Measurements from ENCODE around the gene TMPRSS3. TPM values are rescaled to one million over a fixed set of nuclear protein-coding genes. Genes with fewer than 3 reads are reported as not detected.
A peak's percentile ranks its signal among the peaks of the same experiment; 100 is the strongest.

The TMPRSS3 gene
- total and polyA plus RNA-seq, 8 donors, result 3.1 to 11.6 (median 7.9) TPM

DNA sequence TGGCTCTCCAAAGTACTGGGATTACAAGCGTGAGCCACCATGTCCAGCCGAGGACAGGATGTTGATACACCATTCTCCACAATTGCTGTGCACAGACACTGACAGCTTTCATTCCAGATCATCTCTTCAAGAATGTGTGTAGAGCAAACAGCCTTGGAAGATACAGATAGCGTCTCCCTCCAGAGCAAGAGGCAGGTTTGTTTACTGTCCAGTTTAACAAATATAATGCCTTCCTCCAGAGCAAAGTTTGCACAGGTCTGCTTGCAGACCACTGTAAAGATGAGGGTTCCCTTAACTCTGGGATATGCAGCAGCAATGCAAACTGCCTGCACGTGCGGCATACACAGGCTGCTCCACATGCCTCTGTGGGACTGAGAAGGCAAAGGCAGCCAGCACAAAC, 4.6 kb downstream of the TMPRSS3 start:
- Histone ChIP-seq H3K4me1 (no peaks in the 10 kb centered on the region), H3K27me3 (no peaks in the 10 kb centered on the region), H3K4me3 (no peak overlapping the region), H3K9me3 (no peaks in the 10 kb centered on the region), H3K36me3 (no peaks in the 10 kb centered on the region), H3K27ac (no peak overlapping the region)
- DNase-seq (peak in 1 of 6 donors; percentile 20), ATAC-seq (no peak), FAIRE-seq (no peak)
- TF ChIP-seq CTCF (IDR thresholded peaks at IDR 0.05), result no peak
- intact Hi-C loops (cut with DNase I), result no loop called here
- WGBS, 2 donors, result 86 to 99% methylated on average over 5 of the region's 5 CpGs

- FAIRE-seq, result no peak
- H3K27ac ChIP-seq, result peak overlapping the region in 3 of 4 donors; percentile 68 to 81 (median 77)
- intact Hi-C loops (cut with DNase I), result no loop called here
- no peak for TF ChIP-seq CTCF (IDR thresholded peaks at IDR 0.05)
- no peak for ATAC-seq
- H3K27me3 ChIP-seq, result no peaks in the 10 kb centered on the region
- H3K9me3 ChIP-seq, result no peaks in the 10 kb centered on the region
- H3K36me3 ChIP-seq, result no peaks in the 10 kb centered on the region
- DNase-seq, result peak in 1 of 6 donors; percentile 10
- H3K4me3 ChIP-seq, result no peak overlapping the region
- WGBS, 2 donors, result 55 to 63% methylated on average over 2 of the region's 2 CpGs
- no peaks in the 10 kb centered on the region for H3K4me1 ChIP-seq
These were observed 5.2 kb downstream of the TMPRSS3 start for GRCh38 chr21:42390696-42391095.

DNA sequence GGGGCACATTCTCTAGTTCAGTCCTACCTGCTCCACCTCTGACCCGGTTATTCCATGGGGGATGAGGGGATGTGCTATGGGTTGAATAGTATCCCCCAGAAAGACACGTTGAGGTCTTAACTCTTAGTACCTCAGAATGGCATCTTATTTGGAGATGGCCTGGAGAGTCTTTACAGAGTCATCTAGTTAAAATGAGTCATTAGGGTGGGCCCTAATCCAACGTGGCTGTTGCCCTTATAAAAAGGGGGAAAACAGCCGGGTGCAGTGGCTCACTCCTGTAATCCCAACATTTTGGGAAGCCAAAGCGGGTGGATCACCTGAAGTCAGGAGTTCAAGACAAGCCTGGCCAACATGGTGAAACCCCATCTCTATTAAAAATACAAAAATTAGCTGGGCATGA, 5.7 kb downstream of the TMPRSS3 start:
- TF ChIP-seq CTCF (IDR thresholded peaks at IDR 0.05), result no peak
- H3K4me1 ChIP-seq, result no peaks in the 10 kb centered on the region
- no peaks in the 10 kb centered on the region for H3K27me3 ChIP-seq
- H3K36me3 ChIP-seq, result no peaks in the 10 kb centered on the region
- ATAC-seq (no peak), FAIRE-seq (no peak), DNase-seq (no peak)
- H3K9me3 ChIP-seq, result no peaks in the 10 kb centered on the region
- no peak overlapping the region for H3K4me3 ChIP-seq
- peak overlapping the region; percentile 58 to 81 (median 72) for H3K27ac ChIP-seq
- 74 to 83% methylated on average over 5 of the region's 5 CpGs for WGBS, 2 donors
- intact Hi-C loops (cut with DNase I), result no loop called here

DNA sequence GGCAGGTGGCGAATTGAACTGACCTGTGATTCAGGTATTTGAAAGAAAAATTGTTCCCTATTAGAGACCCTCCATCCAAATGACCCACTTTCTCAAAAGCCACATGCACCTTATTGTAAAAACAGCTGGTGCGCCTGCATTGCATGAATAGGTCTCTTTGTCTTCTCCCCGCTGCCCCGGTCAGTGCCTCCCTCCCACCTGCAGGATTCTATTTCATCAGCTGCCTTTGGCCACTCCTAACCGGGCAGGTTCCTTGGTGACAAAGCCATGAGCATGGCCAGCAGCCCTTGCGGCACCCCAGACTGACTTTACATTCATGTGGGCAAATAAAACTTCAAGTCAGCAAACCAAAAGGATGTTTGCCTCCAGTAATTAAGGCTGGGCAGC, 6.4 kb downstream of the TMPRSS3 start:
- no peak for FAIRE-seq
- peak; percentile 81 to 89 (median 89) for ATAC-seq

More for the DNA sequence above, 6.4 kb downstream of the TMPRSS3 start:
- intact Hi-C loops (cut with DNase I), result loop anchor here in 1 of 3 donors (10.0 kb wide), 1 partner anchor 65 kb away; no protein-coding TSS in a partner anchor
- Histone ChIP-seq H3K4me1 (no peaks in the 10 kb centered on the region), H3K27ac (peak overlapping the region; percentile 58 to 81 (median 72)), H3K36me3 (no peaks in the 10 kb centered on the region), H3K27me3 (no peaks in the 10 kb centered on the region), H3K4me3 (peak overlapping the region in 2 of 4 donors; percentile 17 to 18), H3K9me3 (no peaks in the 10 kb centered on the region)
- WGBS, 2 donors, result 22 to 50% methylated on average over 6 of the region's 6 CpGs
- DNase-seq, result peak; percentile 51 to 79 (median 60)
- TF ChIP-seq CTCF (IDR thresholded peaks at IDR 0.05), result no peak
